Measurements from ENCODE around the gene HS6ST2. TPM values are rescaled to one million over a fixed set of nuclear protein-coding genes. Genes with fewer than 3 reads are reported as not detected.

The HS6ST2 gene
- total RNA-seq, 1 experiment from 2014 or later, result 13.4 TPM

DNA sequence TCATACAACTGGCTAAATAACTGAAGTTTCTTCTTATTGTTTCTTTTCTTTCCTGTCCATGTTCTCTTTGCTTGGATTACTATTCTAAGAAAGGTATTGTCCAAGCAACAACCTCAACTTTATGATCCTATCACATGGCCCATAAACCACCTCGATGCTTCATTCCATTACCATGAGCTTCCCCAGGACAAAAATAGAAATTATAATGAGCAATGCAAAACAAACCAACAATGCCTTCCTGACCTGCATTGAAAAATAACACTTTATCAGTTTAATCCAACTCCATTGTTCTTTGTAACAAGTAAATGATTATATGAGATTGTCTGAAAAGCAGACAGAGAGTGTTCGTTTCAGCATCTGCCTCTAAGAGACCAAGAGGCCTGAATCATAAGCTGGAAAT lies 148.8 kb downstream of the HS6ST2 start:
- Histone ChIP-seq H4K20me1 (ENCODE audit: insufficient read depth) (no peaks in the 10 kb centered on the region), H3K4me3 (no peak overlapping the region), H3K9me2 (ENCODE audit: insufficient read depth) (no peaks in the 10 kb centered on the region), H3K27me3 (ENCODE audit: insufficient read depth, low read depth) (no peaks in the 10 kb centered on the region), H3K79me2 (ENCODE audit: low read depth) (no peaks in the 10 kb centered on the region), H3K27ac (no peak overlapping the region), H3K4me1 (replicated peaks; ENCODE audit: insufficient read depth) (no peaks in the 10 kb centered on the region), H3K9me3 (ENCODE audit: insufficient read depth, low read depth) (no peaks in the 10 kb centered on the region), H3F3A (ENCODE audit: insufficient read depth, low read depth) (no peaks in the 10 kb centered on the region), H2AFZ (no peak overlapping the region), H3K4me2 (no peak overlapping the region), H3K36me3 (ENCODE audit: low read depth) (no peaks in the 10 kb centered on the region)
- intact Hi-C loops (cut with micrococcal nuclease; ENCODE audit: unreplicated experiment), result no loop called here
- DNase-seq, result no peak
- no peak for TF ChIP-seq EZH2 (IDR thresholded peaks at IDR 0.05; ENCODE audit: low read depth)
- TF ChIP-seq, protein P1, sequence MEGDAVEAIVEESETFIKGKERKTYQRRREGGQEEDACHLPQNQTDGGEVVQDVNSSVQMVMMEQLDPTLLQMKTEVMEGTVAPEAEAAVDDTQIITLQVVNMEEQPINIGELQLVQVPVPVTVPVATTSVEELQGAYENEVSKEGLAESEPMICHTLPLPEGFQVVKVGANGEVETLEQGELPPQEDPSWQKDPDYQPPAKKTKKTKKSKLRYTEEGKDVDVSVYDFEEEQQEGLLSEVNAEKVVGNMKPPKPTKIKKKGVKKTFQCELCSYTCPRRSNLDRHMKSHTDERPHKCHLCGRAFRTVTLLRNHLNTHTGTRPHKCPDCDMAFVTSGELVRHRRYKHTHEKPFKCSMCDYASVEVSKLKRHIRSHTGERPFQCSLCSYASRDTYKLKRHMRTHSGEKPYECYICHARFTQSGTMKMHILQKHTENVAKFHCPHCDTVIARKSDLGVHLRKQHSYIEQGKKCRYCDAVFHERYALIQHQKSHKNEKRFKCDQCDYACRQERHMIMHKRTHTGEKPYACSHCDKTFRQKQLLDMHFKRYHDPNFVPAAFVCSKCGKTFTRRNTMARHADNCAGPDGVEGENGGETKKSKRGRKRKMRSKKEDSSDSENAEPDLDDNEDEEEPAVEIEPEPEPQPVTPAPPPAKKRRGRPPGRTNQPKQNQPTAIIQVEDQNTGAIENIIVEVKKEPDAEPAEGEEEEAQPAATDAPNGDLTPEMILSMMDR (conservative IDR thresholded peaks at IDR 0.05), result no peak
- ChIA-PET POLR2A (ENCODE audit: unreplicated experiment) (no interaction called here), CTCF (no interaction called here)
- BruUV-seq (replicated peaks), result no TSS peak

DNA sequence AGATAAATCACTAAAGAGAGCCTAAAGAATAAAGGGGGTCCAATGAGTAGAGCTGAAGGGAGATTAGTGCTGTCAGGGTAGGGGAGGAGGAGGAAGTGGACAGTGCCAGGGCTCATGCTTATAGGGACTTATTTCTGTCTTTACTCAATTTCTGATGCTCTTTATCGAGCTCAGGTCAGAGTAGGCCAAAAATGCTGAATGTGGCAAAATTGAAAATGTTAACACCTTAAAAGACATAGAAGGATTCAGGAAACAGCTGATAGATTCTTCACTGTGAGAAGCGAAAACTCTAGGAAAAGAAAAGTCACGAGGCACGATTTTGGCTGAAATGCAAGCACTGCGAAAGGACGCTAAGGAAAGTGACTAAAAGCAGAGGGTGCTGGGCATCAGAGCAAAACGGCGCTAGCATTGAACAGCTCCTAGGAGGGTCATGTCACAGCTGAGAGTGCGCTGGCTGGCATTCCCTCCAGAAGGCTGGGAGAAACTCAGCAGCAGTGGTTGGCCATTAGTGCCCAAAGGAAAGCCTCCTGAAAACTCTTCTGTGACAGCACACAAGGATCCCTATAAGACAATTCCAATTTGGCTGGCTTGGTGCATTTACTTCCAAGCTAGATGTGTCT lies 150.9 kb downstream of the HS6ST2 start:
- H3K9me2 ChIP-seq (ENCODE audit: insufficient read depth), result no peaks in the 10 kb centered on the region
- intact Hi-C loops (cut with micrococcal nuclease; ENCODE audit: unreplicated experiment), result no loop called here
- ChIA-PET CTCF (interaction anchor here (0.6 kb wide), 1 partner anchor 522 kb away, joined by 7 read pairs; no protein-coding TSS in a partner anchor), POLR2A (ENCODE audit: unreplicated experiment) (no interaction called here)
- no peak overlapping the region for H3K4me3 ChIP-seq
- H2AFZ ChIP-seq, result no peak overlapping the region
- H3K79me2 ChIP-seq (ENCODE audit: low read depth), result no peaks in the 10 kb centered on the region
- no peaks in the 10 kb centered on the region for H3K9me3 ChIP-seq (ENCODE audit: insufficient read depth, low read depth)
- H3K4me2 ChIP-seq, result no peak overlapping the region
- H3K36me3 ChIP-seq (ENCODE audit: low read depth), result no peaks in the 10 kb centered on the region
- no TSS peak for BruUV-seq (replicated peaks)
- no peaks in the 10 kb centered on the region for H3K4me1 ChIP-seq (replicated peaks; ENCODE audit: insufficient read depth)
- H4K20me1 ChIP-seq (ENCODE audit: insufficient read depth), result no peaks in the 10 kb centered on the region
- H3F3A ChIP-seq (ENCODE audit: insufficient read depth, low read depth), result no peaks in the 10 kb centered on the region
- no peaks in the 10 kb centered on the region for H3K27me3 ChIP-seq (ENCODE audit: insufficient read depth, low read depth)
- TF ChIP-seq, protein P1 (conservative IDR thresholded peaks at IDR 0.05), result no peak
- no peak for TF ChIP-seq EZH2 (IDR thresholded peaks at IDR 0.05; ENCODE audit: low read depth)
- H3K27ac ChIP-seq, result no peak overlapping the region
- DNase-seq, result no peak

DNA sequence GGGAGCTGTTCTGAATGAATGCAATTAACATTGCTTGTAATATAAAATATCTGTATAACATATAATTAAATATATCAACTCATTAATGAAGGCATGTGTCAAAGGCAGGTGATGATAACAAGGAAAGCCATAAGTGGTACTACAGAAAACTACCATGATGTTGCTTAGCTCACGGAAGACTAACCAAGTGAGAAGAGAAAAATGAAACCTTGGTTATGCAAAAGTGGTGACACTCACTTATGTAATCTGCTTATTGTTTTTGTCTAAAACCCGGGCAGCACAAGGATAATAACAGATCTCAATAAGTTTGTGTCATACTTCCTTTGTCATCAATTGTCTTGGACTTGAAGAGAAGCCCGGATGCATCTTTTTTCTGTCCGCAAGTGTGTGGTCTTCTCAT lies 156.4 kb downstream of the HS6ST2 start:
- Histone ChIP-seq H3K79me2 (ENCODE audit: low read depth) (no peaks in the 10 kb centered on the region), H2AFZ (no peak overlapping the region), H3K4me1 (replicated peaks; ENCODE audit: insufficient read depth) (no peaks in the 10 kb centered on the region), H3K27me3 (ENCODE audit: insufficient read depth, low read depth) (no peaks in the 10 kb centered on the region), H3F3A (ENCODE audit: insufficient read depth, low read depth) (no peaks in the 10 kb centered on the region), H3K27ac (no peak overlapping the region), H3K4me2 (no peak overlapping the region), H3K4me3 (no peak overlapping the region), H4K20me1 (ENCODE audit: insufficient read depth) (no peaks in the 10 kb centered on the region), H3K9me2 (ENCODE audit: insufficient read depth) (no peaks in the 10 kb centered on the region), H3K36me3 (ENCODE audit: low read depth) (no peaks in the 10 kb centered on the region), H3K9me3 (ENCODE audit: insufficient read depth, low read depth) (no peaks in the 10 kb centered on the region)
- ChIA-PET POLR2A (ENCODE audit: unreplicated experiment) (no interaction called here), CTCF (no interaction called here)
- intact Hi-C loops (cut with micrococcal nuclease; ENCODE audit: unreplicated experiment), result no loop called here
- no TSS peak for BruUV-seq (replicated peaks)
- no peak for TF ChIP-seq EZH2 (IDR thresholded peaks at IDR 0.05; ENCODE audit: low read depth)
- TF ChIP-seq, protein P1 (conservative IDR thresholded peaks at IDR 0.05), result no peak
- no peak for DNase-seq

Measured in PC-9 (cell line).